ENCODE results near the gene MYOZ2.

DNA sequence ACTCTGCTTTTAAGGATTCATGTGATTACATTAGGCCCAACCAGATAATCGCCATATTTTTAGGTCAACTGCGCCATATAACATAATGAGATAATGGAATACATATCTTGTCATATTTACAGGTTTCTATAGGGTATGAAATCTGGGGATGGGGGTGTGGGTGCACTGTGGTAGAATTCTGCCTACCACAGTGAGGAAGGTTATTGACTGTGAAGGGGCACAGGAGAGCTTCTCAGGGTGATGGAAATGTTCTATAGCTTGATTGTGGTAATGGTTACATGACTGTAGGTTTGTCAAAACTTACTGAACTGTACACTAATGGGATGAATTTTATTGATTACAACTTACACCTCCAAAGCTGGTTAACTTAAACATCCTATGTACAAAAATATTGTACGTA, 92.8 kb downstream of the MYOZ2 start:
- no peak for TF ChIP-seq POLR2A (IDR thresholded peaks at IDR 0.05)
- TF ChIP-seq, protein P1, sequence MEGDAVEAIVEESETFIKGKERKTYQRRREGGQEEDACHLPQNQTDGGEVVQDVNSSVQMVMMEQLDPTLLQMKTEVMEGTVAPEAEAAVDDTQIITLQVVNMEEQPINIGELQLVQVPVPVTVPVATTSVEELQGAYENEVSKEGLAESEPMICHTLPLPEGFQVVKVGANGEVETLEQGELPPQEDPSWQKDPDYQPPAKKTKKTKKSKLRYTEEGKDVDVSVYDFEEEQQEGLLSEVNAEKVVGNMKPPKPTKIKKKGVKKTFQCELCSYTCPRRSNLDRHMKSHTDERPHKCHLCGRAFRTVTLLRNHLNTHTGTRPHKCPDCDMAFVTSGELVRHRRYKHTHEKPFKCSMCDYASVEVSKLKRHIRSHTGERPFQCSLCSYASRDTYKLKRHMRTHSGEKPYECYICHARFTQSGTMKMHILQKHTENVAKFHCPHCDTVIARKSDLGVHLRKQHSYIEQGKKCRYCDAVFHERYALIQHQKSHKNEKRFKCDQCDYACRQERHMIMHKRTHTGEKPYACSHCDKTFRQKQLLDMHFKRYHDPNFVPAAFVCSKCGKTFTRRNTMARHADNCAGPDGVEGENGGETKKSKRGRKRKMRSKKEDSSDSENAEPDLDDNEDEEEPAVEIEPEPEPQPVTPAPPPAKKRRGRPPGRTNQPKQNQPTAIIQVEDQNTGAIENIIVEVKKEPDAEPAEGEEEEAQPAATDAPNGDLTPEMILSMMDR (IDR thresholded peaks at IDR 0.05) = no peak
